A172 (cell line): ENCODE results near the gene CCDC12. TPM values are rescaled to one million over a fixed set of nuclear protein-coding genes. Genes with fewer than 3 reads are reported as not detected.
A peak's percentile ranks its signal among the peaks of the same experiment; 100 is the strongest.

Experiments used
- DNase-seq: peaks from one replicate; pipeline ENCODE4 v3.0.0-alpha.2; 2015; ENCODE audit warnings: low spot score
- total RNA-seq: library from RNA; depleted of rRNA; stranded (reverse); fragments of >200 nt; shearing (Covaris generic); gene quantifications from 2 replicates; pipeline ENCODE4 v1.2.3, GENCODE V29; 2014

Gene CCDC12
- total RNA-seq, 1 experiment from 2014 or later: 21.1 TPM

DNA sequence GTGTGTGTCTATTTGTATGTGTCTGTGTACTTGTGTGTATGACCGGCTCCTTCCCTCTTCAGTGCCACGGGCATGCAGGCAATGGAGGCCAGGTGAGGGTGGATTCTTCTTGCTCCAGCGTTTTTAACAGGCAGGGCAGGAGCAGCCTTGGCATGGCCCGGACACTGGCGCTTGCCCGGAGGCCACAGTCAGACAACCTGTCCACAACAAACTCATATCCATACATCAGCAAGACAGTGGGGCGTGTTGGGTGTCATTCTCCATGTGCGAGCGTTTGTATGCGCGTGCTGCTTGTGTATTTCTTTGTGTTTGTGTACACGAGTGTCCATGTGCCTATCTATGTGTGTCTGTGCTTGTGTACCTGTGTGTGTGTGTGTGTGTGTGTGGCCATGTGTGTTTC lies 69.3 kb downstream of the CCDC12 start:
- DNase-seq: no peak

DNA sequence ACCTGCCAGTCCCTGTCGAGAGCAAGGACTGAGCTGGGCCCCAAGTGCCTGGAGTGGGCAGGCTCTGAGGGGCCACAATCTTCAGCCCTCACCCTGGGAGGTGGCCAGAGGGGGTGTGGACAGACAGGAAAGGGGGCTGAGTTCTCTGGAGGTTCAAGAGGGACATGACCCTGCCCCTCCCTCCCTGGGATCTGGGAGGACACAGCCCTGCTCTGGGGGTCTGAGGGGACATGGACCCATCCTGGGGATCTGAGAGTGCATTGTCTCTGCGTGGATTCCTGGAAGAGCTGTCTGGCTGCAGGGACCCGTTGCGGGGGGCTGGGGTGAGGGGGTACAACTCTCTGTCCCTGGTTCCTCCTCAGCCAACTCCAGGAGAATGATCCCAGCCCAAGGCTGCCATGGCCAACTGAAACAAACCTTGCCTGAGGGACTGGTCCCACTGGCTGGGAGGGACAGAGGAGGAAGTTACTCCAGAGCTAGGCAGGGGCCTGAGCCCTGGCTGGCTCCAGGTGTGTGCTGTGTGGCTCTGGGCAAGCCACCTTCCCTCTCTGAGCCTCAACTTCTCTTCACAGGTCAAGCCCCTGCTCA lies 70.0 kb downstream of the CCDC12 start:
- no peak for DNase-seq

DNA sequence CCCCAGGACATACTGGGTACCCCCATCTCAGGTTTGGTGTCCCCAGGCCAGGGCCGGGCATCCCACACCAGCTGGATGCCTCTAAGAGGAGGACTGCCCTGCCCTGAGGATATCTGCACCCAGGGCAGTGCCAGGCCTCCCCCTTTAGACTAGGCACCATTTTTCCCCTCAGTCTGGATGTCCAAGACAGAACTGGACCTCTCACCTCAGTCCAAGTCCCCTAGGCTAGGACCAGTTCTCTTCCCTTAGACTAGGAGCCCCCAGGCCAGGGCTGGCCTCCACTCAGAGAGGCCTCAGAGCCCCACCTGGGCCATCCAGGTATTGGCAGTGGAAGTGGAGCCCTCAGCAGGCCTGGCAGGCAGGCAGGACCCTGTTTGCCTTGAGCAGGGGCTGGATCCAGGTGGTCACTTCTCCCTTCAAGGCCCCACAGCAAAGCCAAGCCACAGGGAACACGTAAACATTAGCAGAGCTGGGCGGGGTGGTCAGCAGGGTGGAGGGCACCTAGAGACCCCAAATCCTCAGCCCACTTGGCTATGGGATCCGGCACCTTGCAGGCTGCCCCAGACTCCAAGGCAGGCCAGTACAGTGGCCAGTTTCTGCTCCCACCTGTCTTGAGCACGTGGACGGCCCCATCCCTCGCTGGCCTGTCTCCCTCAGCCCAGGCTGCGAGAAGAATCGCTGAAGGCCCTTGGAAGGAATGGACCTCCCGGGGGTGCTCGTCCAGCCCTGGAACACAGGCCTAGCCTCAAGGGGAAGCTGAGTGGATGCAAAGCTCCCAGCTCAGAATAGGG lies 70.7 kb downstream of the CCDC12 start:
- DNase-seq: no peak

DNA sequence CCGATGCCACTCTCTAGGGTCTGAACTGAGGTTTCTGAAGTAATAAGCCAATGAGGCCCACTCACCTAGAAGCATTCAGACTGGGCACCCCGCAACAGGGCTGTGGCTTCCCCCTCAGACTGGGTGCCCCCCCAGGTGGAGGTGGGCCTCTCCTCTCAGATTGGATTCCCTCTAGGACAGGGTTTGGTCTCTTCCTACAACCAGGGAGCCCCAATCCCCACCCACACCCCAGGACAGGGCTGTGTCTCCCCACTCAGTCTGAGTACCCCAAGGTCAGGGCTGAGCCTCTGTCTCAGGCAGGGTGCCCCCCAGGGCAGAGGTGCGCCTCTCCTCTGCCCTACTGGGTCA lies 71.4 kb downstream of the CCDC12 start:
- DNase-seq: no peak

DNA sequence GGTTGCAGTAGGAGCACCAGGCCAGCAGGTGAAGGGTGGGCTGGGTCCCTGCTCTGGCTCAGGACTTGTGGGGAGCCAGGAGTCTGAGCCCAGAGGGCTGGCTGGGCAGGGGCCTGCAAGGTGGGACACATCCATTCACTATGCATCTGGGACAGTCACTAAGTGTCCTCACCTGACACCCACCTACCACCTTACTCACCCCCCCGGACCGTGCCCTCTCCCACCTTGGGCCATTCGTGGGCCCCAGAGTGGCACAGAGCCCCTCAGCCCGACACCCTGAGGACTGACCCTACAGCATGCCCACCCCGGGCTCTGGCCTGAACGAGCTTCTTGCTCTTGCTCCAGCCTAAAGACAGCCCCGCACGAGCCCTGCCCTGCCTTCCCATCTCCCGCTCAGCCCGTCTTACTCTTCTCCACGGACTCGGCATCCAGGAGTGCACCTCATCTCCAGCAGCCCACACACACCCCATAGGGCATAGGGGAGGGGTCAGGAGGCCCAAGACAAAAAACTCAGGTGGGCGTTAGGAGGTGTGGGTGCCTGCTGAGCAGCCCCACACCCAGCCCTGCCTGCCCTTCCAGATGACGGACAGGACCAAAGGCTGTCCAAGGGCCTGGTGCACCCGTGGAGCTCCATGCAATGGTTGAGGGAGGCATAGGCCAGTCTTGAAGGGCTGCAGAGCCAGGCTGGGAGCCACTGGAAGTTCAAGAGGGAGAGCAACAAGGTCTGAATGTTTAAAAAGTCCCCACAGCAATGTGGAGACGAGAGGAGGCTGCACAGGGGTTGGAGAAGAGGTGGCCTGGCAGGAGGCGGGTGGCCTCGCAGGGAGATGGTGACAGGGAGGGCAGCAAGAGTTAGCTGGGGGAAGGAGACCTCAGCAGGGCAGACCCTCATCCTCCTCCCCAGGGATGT lies 72.0 kb downstream of the CCDC12 start:
- DNase-seq: no peak

DNA sequence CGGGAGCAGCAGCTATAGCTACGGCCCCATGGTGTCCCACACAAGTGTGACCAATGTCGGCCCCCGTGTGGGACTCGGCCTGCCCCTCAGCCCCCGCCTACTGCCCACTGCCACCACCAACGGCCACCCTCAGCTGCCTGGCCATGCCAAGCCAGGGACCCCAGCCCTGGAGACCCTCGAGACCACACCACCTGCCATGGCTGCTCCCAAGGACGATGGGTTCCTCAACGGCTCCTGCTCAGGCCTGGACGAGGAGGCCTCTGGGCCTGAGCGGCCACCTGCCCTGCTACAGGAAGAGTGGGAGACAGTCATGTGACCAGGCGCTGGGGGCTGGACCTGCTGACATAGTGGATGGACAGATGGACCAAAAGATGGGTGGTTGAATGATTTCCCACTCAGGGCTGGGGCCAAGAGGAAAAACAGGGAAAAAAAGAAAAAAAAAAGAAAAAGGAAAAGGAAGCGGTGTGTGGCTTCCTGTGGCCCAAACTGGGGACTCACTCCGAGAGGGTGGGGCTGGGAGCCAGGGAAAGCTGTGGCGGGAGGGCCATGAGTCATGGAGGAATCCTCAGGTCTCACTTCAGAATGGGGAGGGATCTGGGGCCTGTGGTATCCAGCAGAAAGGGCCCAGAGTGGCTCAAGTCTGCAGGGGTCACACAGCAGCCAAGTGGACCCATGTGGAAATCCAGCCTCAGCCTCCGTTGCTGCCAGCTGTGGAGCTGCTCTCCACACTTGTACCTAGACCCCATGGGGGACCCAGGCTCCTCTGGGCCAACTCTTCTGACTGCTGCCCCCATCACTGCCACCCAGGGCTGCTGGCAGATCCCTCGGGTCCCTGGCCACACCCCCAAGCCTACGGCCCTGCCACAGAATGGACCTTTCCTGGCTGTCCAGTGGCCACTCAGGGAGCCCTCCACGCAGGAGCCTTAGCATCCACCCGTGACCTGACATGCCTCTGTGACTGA lies 72.9 kb downstream of the CCDC12 start:
- peak; percentile 84 for DNase-seq

DNA sequence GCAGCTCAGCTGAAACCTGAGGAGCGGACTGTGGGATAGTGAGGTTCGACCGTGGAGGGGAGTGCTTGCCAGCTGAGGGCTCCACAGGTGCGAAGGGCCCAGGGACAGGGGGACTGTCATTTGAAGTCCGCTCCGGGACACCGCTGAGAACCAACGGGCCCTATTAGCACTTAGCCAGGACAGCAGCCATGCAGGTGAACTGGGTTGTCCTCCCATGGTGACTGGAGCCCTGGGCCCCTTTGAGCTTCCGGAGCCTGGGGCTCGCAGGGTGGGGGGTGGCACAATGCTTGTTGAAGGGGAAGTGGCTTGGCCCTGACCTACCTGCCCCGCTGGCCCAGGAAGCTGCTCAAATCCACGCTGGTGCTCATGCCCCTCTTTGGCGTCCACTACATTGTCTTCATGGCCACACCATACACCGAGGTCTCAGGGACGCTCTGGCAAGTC lies 74.3 kb downstream of the CCDC12 start:
- no peak for DNase-seq

DNA sequence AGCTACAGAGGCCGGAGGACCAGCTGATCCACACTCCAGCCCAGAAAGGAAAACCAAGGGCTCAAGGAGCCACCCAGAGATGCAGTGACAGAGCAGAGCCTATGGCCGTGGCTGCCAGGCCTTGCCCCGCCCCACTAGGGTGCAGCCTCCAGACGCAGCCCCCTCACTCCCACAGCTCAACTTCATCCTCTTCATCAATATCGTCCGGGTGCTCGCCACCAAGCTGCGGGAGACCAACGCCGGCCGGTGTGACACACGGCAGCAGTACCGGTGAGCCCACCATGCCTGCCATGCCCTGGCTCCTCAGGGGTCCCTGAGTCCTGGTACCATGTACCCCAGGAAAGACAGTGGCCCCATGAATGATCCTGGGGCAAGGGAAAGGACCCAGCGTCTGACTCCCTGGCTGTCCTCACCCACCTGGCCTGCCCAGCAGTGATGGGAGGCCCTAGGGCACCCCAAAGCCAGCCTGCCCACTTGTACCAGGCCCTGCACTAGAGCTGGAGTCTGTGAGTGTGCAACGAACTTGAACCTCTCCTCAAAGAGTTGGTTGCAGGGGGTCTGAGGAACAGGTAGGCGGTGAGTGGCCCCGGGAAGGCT lies 74.9 kb downstream of the CCDC12 start:
- DNase-seq: no peak

DNA sequence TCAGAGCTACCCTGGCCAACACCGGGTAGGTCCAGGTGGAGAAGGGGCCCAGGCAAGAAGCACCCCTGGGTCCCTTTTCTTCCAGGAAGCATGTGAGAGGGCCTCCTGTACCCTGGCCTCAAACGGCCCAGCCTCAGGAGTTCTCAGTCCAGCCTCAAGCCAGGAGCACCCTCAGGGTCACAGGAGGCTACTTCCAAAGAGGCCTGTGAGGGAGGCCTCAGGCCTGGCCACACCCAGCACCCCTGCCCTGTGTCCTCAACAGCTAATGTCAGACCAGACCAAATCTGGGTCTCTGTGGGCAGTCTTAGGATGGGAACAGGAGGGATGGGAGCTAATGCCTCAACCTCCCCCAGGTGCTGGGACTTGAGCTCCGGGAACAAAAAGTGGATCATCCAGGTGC lies 75.5 kb downstream of the CCDC12 start:
- no peak for DNase-seq

DNA sequence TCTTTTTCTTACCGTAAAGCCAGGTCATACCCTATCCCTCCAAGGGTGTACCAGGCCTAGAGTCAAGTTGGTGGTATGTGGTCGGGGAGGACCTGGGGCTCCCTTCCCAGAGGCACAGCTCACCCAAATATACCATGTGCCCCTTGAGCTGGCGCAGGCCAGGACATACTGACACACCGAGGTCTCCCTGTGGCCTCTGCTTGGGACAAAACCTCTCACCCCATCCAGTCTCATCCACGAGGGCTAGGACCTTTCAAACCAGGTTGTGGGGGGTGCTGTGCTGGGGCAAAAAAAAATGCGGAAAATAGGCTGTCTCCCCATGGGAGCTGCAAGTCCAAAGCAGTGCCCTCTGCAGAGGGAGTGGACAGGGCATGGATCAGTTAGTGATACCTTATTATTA lies 76.2 kb downstream of the CCDC12 start:
- no peak for DNase-seq

DNA sequence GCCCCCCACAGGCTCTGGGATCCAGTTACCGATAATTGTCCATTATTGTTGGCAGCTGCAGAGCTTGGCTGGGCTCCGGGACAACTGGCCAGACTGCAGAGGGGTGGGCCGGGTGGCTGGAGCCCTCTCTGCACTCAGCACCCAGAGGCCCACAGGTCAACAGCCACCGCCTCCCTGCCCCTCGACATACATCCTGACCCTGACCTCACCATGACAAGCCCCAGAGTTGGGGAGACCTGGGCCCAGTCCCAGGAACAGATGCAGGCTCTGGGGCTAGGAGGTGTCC lies 76.6 kb downstream of the CCDC12 start:
- no peak for DNase-seq

DNA sequence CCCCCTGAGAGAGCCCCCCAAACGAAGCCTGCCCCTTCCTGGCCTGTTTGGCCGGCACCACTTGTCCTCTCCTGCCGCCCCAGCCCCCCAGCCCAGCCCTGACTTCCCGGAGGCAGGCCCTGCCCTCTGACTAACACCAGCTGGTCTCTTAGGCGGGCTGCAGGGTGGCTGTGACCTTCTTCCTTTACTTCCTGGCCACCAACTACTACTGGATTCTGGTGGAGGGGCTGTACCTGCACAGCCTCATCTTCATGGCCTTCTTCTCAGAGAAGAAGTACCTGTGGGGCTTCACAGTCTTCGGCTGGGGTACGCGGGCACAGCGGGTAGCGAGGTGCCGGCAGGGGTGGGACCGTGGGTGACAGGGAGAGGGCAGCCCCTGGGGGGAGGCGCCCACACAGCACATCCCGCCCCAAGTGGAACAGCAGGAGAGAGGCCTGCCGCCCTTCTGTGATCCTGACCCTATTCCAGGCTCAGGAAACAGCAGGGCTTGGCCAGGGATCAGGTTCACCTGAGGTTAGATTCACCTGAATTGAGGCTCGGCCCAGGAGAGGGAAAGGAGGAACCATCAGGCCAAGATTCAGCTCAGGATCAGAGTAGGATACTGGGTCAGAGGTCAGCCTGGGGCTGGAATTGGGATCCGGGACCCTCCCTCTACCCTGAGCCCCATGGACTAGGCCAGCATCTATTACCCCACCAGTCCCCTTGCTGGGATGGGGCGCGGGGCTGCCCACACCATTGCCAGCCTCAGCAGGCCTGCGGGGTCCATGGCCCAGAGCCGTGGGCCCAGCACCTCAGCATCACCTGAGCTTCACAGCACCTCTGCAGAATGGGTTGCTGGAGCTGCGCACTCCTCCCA lies 77.2 kb downstream of the CCDC12 start:
- no peak for DNase-seq

DNA sequence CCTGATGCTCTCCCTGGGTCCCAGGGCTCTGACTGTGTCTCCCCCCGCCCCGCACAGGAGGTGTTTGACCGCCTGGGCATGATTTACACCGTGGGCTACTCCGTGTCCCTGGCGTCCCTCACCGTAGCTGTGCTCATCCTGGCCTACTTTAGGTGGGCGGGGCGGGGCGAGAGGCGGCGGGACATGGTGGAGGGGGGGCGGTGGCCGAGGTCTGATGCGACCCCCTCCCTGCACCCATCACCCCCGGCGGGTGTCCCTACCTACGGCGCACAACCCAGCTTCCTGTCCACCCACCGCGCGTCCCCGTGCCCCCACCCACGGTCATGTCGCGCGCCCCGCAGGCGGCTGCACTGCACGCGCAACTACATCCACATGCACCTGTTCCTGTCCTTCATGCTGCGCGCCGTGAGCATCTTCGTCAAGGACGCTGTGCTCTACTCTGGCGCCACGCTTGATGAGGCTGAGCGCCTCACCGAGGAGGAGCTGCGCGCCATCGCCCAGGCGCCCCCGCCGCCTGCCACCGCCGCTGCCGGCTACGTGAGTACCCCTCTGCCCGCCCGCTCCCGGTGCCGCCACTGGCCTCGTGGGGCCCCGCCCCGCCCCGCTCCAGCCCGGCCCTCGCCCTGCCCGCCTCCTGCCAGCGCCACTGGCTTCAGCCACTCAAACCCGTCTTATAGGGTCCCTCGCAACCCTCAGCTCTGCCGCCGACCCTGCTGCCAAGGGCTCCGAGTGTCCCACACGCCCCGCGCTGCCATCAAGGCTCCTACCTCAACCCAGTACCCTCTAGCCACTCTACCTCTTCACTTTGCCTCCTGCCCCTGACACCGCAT lies 78.0 kb downstream of the CCDC12 start:
- DNase-seq: no peak

DNA sequence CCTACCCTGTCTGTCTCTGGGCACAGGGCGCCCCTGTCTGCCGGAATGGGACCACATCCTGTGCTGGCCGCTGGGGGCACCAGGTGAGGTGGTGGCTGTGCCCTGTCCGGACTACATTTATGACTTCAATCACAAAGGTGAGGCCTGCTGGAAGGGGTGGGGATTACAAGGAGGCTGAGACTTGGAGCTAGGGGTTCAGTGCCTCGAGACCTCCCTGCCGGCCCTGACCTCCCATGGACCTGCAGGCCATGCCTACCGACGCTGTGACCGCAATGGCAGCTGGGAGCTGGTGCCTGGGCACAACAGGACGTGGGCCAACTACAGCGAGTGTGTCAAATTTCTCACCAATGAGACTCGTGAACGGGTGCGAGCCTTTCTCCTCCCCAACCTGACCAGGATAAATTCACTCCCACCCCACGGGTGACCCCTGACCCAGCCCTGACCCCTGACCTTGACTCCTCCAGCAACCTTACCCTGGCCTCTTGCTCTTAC lies 78.7 kb downstream of the CCDC12 start:
- no peak for DNase-seq

DNA sequence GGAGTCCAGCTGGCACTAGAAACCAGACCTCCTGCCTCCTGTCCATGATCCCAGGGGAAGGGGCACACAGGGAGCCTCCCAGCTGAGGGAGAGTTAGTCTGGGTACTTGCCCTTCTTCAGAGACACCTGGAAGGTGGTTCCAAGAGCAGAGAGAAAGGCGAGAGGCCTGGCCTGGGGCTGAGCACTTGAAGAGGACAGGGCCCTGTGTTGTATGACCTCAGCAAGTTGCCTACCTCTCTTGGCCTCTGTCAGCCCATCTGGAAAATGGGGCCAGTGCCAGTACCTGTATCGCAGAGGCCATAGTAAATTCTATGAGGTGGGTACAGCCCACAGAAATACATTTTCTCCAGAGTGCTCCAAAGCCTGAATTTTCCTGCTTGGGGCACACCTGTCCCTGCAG lies 79.5 kb downstream of the CCDC12 start:
- no peak for DNase-seq

DNA sequence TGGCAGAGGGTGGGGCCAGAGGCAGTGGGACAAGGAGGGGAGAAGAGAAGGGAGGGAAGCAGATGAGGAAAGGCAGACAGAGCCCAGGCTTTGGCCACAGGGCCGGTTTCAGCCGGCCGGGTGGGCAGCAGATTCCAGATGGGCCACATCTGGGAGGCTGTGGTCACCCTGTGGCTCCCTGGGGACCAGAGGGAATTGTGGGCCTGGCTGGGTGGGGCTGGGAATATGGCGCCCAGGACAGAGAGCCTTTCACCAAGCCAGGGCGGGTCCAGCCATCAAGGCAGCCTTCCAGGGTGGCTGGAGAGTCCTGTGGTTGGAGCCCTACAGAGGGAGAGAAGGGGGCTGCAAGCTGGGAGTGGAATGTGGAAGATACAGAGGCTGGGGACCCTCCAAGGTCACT lies 80.2 kb downstream of the CCDC12 start:
- no peak for DNase-seq

DNA sequence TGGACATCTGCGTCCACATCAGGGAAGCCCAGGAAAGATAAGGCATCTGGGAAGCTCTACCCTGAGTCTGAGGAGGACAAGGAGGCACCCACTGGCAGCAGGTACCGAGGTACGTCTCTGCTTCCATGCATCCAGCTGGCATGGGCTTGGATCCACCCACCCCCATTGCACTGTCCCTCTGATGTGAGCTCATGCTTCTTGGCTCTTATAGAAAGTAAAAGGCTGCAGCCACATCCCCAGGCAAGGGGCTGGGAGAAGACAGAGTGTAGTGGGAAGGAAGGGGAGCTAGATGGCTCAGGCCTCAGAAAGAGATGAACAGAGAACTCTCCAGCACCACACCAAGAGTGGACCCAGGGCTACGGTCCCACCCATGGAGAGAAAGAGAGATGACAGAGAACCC lies 80.8 kb downstream of the CCDC12 start:
- DNase-seq: no peak

DNA sequence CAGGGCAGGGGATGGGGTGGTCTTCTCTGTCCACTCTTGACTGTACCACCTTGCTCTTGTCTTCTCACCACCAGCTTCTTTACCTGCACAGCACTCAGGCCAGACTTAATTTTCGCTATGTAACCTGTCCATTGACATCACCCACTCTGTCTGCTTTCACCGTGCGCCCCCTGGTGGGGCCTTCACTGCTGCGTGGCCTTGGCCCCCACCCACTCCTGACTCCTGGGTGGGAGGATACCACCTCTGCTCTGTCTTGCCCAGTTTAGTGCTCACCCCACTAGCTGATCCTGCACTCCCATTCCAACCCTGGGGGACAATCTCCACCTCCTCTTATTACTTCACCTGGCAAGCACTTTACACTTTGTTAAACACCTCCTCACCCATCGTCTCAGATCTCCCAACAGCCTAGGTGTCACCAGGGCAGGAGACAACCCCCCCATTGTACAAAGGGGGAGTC lies 81.3 kb downstream of the CCDC12 start:
- DNase-seq: peak; percentile 50

DNA sequence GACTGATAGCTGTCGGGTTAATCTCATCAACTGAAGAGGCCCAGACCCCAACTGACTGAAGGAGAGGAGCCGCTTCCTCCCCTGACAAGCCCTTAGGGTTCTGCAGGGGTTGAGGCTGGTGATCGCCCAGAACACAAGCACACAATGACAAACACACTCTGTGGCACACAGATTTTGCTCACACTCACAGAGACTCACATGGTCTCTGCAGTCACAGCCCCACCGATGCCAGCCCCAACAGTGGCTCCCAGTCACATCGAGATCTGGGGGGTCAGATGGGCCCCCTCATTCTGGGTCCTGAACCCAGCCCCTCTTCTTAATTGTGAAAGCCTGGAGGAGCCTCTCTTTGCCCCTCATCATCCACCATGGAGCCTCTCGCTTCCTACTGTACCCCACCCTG lies 82.3 kb downstream of the CCDC12 start:
- DNase-seq: no peak
